SHP77 (cell line): ENCODE results near the gene MEIS1.

ENCODE experiments used
- DNase-seq, 2 experiments: peaks; one replicate each; lab custom pipeline; 2025; lab: John Stamatoyannopoulos, UW

The MEIS1 gene

DNA sequence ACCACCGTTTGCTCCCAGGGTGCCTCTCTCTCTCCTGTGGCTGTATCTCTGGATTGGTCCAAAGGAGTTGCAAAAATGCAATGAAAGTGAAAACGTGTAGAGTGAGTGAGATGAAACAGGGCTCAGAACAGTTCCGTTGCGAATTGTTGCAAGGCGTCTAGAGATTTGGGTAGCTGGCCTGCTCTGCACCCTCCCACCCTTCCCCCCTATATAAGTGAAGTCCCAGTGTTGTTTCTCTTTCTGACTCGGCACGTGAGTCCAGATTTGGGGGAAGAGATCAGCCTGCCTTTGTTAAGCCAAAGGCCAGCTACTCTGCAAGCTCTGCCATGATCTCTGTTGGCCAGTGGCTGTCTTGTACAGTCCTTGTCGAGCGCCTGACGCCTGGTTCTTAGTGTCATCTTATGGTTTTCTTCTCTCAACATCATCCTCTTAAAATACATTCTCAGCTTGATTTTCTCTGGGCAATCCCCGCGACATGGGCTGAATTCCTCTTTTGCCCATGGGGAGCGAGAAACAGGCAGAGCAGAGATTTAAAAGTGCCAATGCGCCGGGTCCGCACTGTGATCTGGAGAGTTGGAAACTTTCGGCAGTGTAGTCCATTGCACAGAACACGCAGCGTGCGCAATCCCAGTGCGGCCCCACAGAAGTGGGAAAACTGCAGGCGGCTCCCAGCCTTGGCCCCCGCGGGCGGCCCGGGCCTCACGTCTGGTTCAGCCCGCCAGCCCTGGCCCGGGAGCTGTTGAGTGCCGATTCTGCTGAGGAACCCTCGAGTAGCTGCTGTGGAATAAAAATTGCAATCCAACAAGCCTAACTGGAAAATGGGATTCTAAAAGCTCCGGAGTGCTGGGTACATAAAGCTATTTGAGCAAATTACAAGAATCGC lies 9.3 kb downstream of the MEIS1 start:
- DNase-seq = no peak

DNA sequence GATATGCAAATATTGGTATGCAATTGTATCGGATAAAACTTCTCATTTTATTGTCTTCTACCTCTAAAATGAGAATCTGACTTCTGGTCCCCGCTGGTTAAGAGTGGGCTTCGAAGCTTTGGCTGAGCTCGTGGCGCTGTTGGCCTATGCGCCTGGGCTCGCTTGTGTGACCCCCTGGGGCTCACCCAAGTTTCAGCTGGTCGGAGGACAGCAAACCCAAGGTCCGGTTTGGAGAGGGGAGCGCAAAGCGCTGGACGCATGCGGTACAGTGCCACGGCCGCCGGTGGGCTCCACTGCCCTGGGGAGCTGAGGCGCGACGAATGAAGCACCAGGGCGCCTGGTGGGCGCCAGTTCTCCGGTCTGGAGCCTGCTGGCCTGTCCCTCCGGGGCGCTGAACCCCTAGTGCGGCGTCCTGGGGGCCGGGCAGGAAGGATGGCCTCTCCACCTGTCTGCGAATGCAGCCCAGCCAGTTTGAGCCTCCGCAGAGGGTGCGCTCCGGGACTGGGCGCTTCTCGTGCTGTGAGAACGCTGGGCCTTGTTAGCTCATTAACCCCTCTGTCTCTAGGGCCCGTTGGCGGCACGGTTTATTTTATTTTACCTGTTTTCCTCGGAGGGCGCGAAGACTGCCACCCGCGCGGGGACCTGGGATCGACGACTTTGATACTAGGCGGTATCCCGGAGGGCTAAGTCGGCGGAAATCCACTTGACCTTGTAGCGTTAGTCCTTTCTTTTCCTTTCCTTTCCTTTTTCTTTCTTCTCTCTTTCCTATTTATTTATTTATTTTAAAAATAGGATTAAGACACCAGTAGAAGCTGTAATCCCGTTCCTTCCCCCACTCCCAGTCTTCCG lies 10.4 kb downstream of the MEIS1 start:
- no peak for DNase-seq

- no peak for DNase-seq
Observed at GRCh38 chr2:66445925-66446871, 11.3 kb downstream of the MEIS1 start.

GRCh38 chr2:66446941-66447340 lies 12.0 kb downstream of the MEIS1 start:
- DNase-seq = no peak

- no peak for DNase-seq
Observed at GRCh38 chr2:66447677-66448076, 12.8 kb downstream of the MEIS1 start.

- no peak for DNase-seq
Observed at GRCh38 chr2:66448136-66448991, 13.4 kb downstream of the MEIS1 start.

- no peak for DNase-seq
Observed at GRCh38 chr2:66452214-66452613, 17.3 kb downstream of the MEIS1 start.

DNA sequence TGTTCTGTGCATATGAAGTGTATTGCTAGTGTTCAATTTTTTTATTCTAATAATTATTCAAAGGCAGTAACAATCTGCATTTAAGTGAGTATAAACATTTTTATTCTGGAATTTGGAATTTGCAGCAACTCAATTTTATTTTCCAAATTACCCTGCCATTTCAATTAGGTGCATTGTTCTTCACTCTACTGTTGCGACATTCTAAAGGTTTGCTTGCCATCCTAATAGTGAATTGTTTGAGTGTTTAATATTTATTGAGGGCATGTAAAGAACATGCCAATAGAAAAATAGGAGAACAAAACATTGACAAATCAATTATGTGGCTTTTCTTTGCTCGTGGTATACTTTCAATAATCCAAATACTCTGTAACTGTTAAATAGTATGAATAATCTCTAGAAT lies 18.0 kb downstream of the MEIS1 start:
- DNase-seq = no peak

DNA sequence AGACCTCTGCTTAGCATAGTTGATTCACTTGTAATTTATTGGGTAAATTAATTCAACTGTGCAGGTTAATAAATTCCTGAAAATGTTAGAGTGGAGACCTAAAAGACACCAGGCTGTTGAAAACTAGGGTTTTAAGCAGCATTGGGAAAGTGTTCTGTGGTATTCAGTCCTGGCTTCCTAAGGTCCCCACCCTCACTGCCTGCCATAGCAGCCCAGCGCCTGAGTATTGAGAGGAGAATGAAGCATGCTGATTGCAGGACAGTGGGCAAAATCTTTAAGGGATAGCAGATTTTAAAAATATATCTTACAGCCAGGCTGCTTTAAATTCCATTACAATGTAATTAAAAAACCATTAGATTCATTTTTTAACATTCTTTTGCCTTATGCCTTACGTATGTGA lies 20.6 kb downstream of the MEIS1 start:
- no peak for DNase-seq

DNA sequence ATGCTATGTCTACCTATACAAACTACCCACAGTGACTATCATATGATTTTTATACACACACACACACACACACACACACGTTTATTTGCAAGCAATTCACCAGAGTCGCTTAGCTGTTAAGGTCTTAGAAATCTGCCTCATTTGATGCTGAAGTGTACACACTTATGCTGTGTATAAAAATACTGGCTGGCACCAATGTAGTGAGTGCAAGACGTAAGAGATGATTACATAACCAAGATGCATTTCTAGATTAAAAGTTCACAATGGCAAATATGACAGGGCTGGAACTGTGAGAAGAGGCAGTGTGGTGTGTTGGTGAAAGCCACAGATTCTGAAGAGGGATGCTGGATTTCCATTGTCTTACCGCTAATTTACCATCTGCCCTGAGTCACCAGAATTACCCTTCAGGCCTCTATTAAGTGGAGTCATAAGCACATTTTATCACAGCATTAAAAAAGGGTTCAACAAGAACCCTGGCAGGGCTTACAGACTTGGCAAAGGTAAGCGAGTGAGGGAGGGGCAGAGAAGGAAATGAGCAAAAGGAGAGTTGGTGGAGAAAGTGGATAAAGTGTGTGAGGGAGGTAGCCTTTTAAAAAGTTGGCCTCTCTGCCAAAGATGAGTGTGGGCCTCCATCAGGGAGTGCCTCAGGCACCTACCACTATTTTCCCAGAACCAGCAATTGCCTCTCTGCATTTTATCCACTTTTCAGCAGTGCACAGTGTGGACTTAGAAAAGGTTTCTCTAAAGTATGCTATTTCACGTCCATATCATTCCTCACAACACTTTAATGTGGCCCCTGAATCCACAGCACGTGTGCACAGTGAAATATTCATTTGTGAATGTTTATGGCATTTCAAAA lies 21.5 kb downstream of the MEIS1 start:
- DNase-seq = no peak

GRCh38 chr2:66457545-66457944 lies 22.6 kb downstream of the MEIS1 start:
- no peak for DNase-seq

DNA sequence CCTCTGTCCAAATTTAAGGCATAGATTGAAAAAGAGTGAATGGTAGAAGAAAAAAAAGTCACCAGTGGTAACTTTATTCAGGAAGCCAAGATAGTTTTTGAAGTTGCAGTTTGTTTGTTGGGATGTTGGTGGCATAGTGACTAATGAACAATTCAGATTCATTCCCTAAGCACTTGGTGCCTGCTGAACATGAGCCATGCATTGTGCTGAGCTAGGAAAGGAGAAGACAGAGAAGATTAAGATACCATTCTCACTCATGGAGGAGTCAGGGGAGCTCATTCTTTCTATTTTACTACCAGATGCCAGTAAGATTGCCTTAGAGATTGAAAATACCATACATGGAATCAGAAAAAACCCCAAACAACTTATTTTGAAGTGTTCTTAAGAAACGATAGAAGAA lies 25.1 kb downstream of the MEIS1 start:
- no peak for DNase-seq

GRCh38 chr2:66461001-66461663 lies 26.2 kb downstream of the MEIS1 start:
- DNase-seq = no peak

DNA sequence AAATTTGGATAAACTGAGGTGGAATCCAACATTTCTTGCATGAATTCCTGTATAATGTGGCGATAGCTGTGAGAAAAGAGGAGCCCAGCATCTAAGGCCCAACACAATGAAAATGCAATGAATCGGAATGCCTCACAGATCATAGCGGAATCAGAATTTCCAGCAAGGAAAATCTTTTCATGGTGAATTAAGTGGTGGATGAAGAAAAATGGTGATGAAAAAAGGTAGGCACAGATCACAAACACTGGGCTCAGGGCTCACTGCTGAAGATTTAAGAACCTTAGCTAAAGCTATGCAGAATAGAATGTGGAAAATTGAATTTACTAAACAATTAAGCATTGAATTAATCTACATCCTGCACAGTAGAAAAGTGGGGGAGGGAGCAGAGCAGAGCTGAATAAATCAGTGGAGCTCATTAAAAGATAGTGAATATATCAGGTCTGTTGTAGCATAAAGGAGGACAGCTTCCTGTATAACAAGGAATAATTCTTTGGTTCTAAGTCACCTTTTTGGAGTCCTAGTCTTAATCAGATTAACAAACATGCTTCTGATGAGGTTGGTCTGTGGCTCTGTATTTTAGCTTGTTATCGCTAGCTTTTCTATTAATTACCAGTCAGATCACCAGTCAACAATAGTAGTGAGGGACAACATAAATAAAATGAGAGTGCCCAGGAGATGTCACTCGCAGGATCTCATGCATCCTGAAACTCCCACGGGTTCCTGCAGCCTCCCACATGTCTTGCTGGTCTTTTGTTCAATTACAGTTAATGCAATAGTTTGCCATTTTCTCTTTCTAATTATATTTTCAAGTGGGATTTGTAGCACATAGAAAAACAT lies 27.0 kb downstream of the MEIS1 start:
- DNase-seq = no peak

DNA sequence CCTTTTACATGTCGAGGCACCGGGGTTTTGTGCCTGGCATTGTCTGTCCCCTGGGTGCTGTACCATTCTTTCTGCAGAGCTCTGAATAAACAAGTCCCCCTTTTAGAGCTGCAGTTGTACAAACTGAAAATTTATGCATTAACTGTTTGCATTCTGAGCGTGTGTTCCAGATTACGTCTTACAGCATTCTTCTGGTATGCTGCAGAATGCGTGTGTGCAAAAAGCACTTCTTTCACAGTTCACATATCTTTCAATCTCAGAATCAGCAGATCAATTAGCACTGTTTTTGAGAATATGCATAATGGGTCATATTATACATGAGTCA lies 27.5 kb downstream of the MEIS1 start:
- no peak for DNase-seq

DNA sequence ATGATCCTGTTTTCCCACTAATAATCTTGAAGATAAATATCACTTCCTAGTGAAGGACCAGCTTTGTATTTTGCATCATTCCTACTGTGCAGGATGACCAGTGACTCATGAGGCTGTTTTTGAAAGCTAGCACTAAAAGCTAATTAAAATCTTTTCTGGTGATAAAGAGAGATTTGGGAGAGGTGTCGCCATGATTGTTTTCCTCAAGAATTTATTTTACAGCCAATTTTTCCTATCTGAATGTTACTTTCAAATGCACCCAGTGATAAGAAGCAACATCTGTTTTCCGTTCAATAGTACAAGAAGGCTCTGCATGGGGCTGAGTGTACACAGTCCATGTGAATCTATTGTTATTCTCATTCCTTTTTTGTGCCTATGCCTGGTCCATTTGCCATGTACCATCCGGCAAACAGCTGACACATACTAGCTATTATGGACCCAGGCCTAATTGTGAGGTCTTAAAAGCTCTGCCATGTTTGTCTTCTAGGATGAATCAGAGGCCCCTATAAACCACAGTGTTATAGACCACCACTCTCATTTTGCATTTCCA lies 28.4 kb downstream of the MEIS1 start:
- no peak for DNase-seq

GRCh38 chr2:66464930-66465637 lies 30.2 kb downstream of the MEIS1 start:
- DNase-seq = no peak

DNA sequence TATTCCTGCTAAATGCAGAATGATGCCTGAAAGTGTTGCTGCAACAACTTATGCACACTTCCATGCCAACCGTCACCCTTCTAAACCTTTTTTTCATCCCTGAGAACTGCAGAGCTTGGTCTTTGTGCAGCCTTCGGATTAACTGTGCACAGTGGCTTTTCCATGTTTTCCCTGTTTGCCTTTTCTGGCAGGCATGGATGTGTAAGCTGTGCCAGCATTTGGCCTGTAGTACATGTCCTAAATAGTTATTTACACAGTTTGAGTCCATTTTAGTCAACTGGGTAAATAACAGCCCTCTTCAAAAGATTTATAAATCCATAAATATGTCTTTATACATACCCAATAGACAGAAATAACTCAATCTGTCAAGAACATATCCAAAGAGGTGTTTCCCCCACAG lies 31.5 kb downstream of the MEIS1 start:
- DNase-seq = no peak
